ENCODE measurements around the gene ALG9.

- TF ChIP-seq RAD21 (conservative IDR thresholded peaks at IDR 0.05) (no peak), POLR2AphosphoS5 (IDR thresholded peaks at IDR 0.05) (no peak), CTCF (IDR thresholded peaks at IDR 0.05; ENCODE audit: poor library complexity, severe bottlenecking) (no peak), EP300 (conservative IDR thresholded peaks at IDR 0.05; ENCODE audit: poor library complexity, severe bottlenecking) (no peak), MXI1 (conservative IDR thresholded peaks at IDR 0.05; ENCODE audit: poor library complexity, severe bottlenecking) (no peak), EZH2 (IDR thresholded peaks at IDR 0.05; ENCODE audit: borderline replicate concordance, insufficient read depth, low read length, poor library complexity, severe bottlenecking) (no peak), REST (IDR thresholded peaks at IDR 0.05; ENCODE audit: borderline replicate concordance) (no peak)
Measured at GRCh38 chr11:111795334-111795985, 75.9 kb downstream of the ALG9 start.

Measured in neural cell (in vitro differentiated cells).